Mesendoderm (in vitro differentiated cells): ENCODE measurements around the gene RAD23A.

Experiments
- DNase-seq: peaks from one replicate; pipeline ENCODE4 v3.0.0; 2013
- H2AK5ac ChIP-seq: 2 replicates; pipeline ENCODE4 v1.6.1; 2013; ENCODE audit warnings: low read length, inconsistent platforms
- H2BK120ac ChIP-seq: 2 replicates; pipeline ENCODE4 v1.6.1; 2013; ENCODE audit warnings: low read depth, mild to moderate bottlenecking, low read length, moderate library complexity, mixed read lengths
- H2BK15ac ChIP-seq: replicated peaks from 2 replicates; pipeline ENCODE4 v1.6.1; 2013; ENCODE audit warnings: low read depth, mild to moderate bottlenecking, moderate library complexity
- H2BK5ac ChIP-seq: 2 replicates; pipeline ENCODE4 v1.6.1; 2013; ENCODE audit warnings: low read length, inconsistent platforms
- H3K18ac ChIP-seq: 2 replicates; pipeline ENCODE4 v1.6.1; 2013; ENCODE audit warnings: mild to moderate bottlenecking, low read length, mixed read lengths
- H3K23ac ChIP-seq: one replicate; pipeline ENCODE4 v1.6.1; 2013; ENCODE audit warnings: low read length
- H3K27ac ChIP-seq: 2 replicates; pipeline ENCODE4 v1.5.1; 2013; ENCODE audit warnings: low read depth, mild to moderate bottlenecking, inconsistent platforms, low read length, moderate library complexity
- H3K27me3 ChIP-seq: 2 replicates; pipeline ENCODE4 v1.6.1; 2013; ENCODE audit warnings: low read length, control low read depth, mild to moderate bottlenecking, inconsistent platforms; ENCODE audit not compliant: insufficient read depth, poor library complexity
- H3K36me3 ChIP-seq: 2 replicates; pipeline ENCODE4 v1.6.1; 2013; ENCODE audit warnings: low read length, inconsistent platforms; ENCODE audit not compliant: control insufficient read depth, insufficient read depth
- H3K4ac ChIP-seq: one replicate; pipeline ENCODE4 v1.6.1; 2013; ENCODE audit warnings: low read depth, mild to moderate bottlenecking, low read length, moderate library complexity
- H3K4me1 ChIP-seq: 2 replicates; pipeline ENCODE4 v1.6.1; 2013; ENCODE audit warnings: low read depth, low read length, inconsistent platforms; ENCODE audit not compliant: control insufficient read depth
- H3K4me2 ChIP-seq: 2 replicates; pipeline ENCODE4 v1.6.1; 2013; ENCODE audit warnings: low read length
- H3K4me3 ChIP-seq: 2 replicates; pipeline ENCODE4 v1.5.1; 2013; ENCODE audit warnings: mild to moderate bottlenecking, low read length
- H3K56ac ChIP-seq: one replicate; pipeline ENCODE4 v1.6.1; 2013; ENCODE audit warnings: low read length
- H3K79me1 ChIP-seq: 2 replicates; pipeline ENCODE4 v1.6.1; 2013; ENCODE audit warnings: low read length, inconsistent platforms
- H3K79me2 ChIP-seq: 2 replicates; pipeline ENCODE4 v1.6.1; 2013; ENCODE audit warnings: mild to moderate bottlenecking, low read length; ENCODE audit not compliant: control insufficient read depth, insufficient read depth
- H3K9ac ChIP-seq: 2 replicates; pipeline ENCODE4 v1.6.1; 2013; ENCODE audit warnings: low read length, inconsistent platforms
- H4K5ac ChIP-seq: one replicate; pipeline ENCODE4 v1.6.1; 2013; ENCODE audit warnings: low read length
- H4K8ac ChIP-seq: one replicate; pipeline ENCODE4 v1.6.1; 2013; ENCODE audit warnings: low read depth, mild to moderate bottlenecking, control low read depth, low read length, moderate library complexity
- WGBS: extraction: QIAGEN DNeasy Blood & Tissue Kit; methylation state at CpG from one replicate; pipeline ENCODE4 v1.1.7; 2013; ENCODE audit warnings: low lambda C conversion rate, missing lambda C conversion rate; ENCODE audit not compliant: insufficient coverage; ENCODE audit errors: extremely low coverage; 5-methylcytosine and 5-hydroxymethylcytosine counted together

The RAD23A gene

GRCh38 chr19:12939975-12940423 is 5.7 kb upstream of the RAD23A start:
- Histone ChIP-seq H2BK15ac (no peak overlapping the region), H3K4me1 (peaks cover 2% of the 10 kb centered on the region), H4K5ac (no peak overlapping the region), H2BK5ac (no peak overlapping the region), H3K9ac (peak overlapping the region; percentile 98), H3K79me1 (peaks cover 17% of the 10 kb centered on the region), H3K4me3 (peak overlapping the region; percentile 99), H2AK5ac (no peak overlapping the region), H3K56ac (peak overlapping the region; percentile 51), H3K18ac (no peak overlapping the region), H4K8ac (no peak overlapping the region), H3K23ac (no peak overlapping the region), H3K79me2 (peaks cover 26% of the 10 kb centered on the region), H3K4ac (no peak overlapping the region), H3K36me3 (peaks cover 19% of the 10 kb centered on the region), H3K27me3 (no peaks in the 10 kb centered on the region), H3K27ac (peak overlapping the region; percentile 4), H3K4me2 (peak overlapping the region; percentile 41), H2BK120ac (no peak overlapping the region)
- no CpG with 5 or more reads among the region's 10 CpGs for WGBS
- no peak for DNase-seq

GRCh38 chr19:12940897-12941296 is 4.8 kb upstream of the RAD23A start:
- Histone ChIP-seq H3K4me3 (no peak overlapping the region), H3K27ac (no peak overlapping the region)

GRCh38 chr19:12943437-12944044 is 2.1 kb upstream of the RAD23A start:
- Histone ChIP-seq H3K4me2 (no peak overlapping the region), H3K36me3 (peaks cover 19% of the 10 kb centered on the region), H3K4me1 (peaks cover 2% of the 10 kb centered on the region), H3K79me2 (peaks cover 38% of the 10 kb centered on the region), H3K79me1 (peaks cover 22% of the 10 kb centered on the region), H3K18ac (no peak overlapping the region), H3K4ac (no peak overlapping the region), H4K5ac (no peak overlapping the region), H4K8ac (no peak overlapping the region), H3K27ac (no peak overlapping the region), H2BK120ac (no peak overlapping the region), H2BK5ac (no peak overlapping the region), H2AK5ac (no peak overlapping the region), H3K23ac (no peak overlapping the region), H3K9ac (no peak overlapping the region), H2BK15ac (no peak overlapping the region), H3K27me3 (no peaks in the 10 kb centered on the region), H3K4me3 (no peak overlapping the region), H3K56ac (no peak overlapping the region)
- no CpG with 5 or more reads among the region's 18 CpGs for WGBS
- DNase-seq: no peak

More at GRCh38 chr19:12940897-12941296, 4.8 kb upstream of the RAD23A start:
- no peaks in the 10 kb centered on the region for H3K27me3 ChIP-seq
- no peak overlapping the region for H3K23ac ChIP-seq
- H3K4me1 ChIP-seq: peaks cover 2% of the 10 kb centered on the region
- H3K79me1 ChIP-seq: peaks cover 17% of the 10 kb centered on the region
- H2AK5ac ChIP-seq: no peak overlapping the region
- no peak overlapping the region for H3K4me2 ChIP-seq
- no CpG with 5 or more reads among the region's 2 CpGs for WGBS
- no peak overlapping the region for H2BK5ac ChIP-seq
- no peak for DNase-seq
- H4K5ac ChIP-seq: no peak overlapping the region
- no peak overlapping the region for H3K4ac ChIP-seq
- peak overlapping the region; percentile 98 for H3K9ac ChIP-seq
- H2BK15ac ChIP-seq: no peak overlapping the region
- H3K56ac ChIP-seq: peak overlapping the region; percentile 3
- H3K36me3 ChIP-seq: peaks cover 19% of the 10 kb centered on the region
- no peak overlapping the region for H4K8ac ChIP-seq
- H3K18ac ChIP-seq: no peak overlapping the region
- no peak overlapping the region for H2BK120ac ChIP-seq
- peaks cover 26% of the 10 kb centered on the region for H3K79me2 ChIP-seq

- Histone ChIP-seq H3K4me1 (peaks cover 2% of the 10 kb centered on the region), H3K56ac (no peak overlapping the region), H3K79me1 (peaks cover 19% of the 10 kb centered on the region), H3K4me3 (no peak overlapping the region), H3K36me3 (peaks cover 20% of the 10 kb centered on the region), H3K27ac (no peak overlapping the region), H4K8ac (no peak overlapping the region), H3K18ac (no peak overlapping the region), H2BK5ac (no peak overlapping the region), H3K9ac (no peak overlapping the region), H2BK15ac (no peak overlapping the region), H3K4ac (no peak overlapping the region), H3K79me2 (peaks cover 32% of the 10 kb centered on the region), H3K23ac (no peak overlapping the region), H3K4me2 (no peak overlapping the region), H3K27me3 (no peaks in the 10 kb centered on the region), H4K5ac (no peak overlapping the region), H2BK120ac (no peak overlapping the region), H2AK5ac (no peak overlapping the region)
- no CpG with 5 or more reads among the region's 2 CpGs for WGBS
- no peak for DNase-seq
Observed at GRCh38 chr19:12944104-12944674, 1.5 kb upstream of the RAD23A start.

GRCh38 chr19:12946092-12946721 is 545 bp downstream of the RAD23A start:
- H3K56ac ChIP-seq: peak overlapping the region; percentile 93
- H3K4me1 ChIP-seq: no peaks in the 10 kb centered on the region
- H3K23ac ChIP-seq: no peak overlapping the region
- H2AK5ac ChIP-seq: peak overlapping the region; percentile 30
- peak overlapping the region; percentile 98 for H4K8ac ChIP-seq
- H2BK5ac ChIP-seq: no peak overlapping the region
- H3K4me3 ChIP-seq: peak overlapping the region; percentile 71
- H3K4me2 ChIP-seq: peak overlapping the region; percentile 77
- no CpG with 5 or more reads among the region's 40 CpGs for WGBS
- peak overlapping the region; percentile 99 for H3K27ac ChIP-seq
- no peak overlapping the region for H4K5ac ChIP-seq
- peak overlapping the region; percentile 97 for H2BK120ac ChIP-seq
- peak; percentile 96 for DNase-seq
- no peaks in the 10 kb centered on the region for H3K27me3 ChIP-seq
- peak overlapping the region; percentile 91 for H3K9ac ChIP-seq
- peak overlapping the region; percentile 99 for H3K18ac ChIP-seq
- peaks cover 13% of the 10 kb centered on the region for H3K79me2 ChIP-seq
- H2BK15ac ChIP-seq: no peak overlapping the region
- H3K4ac ChIP-seq: peak overlapping the region; percentile 99
- peaks cover 14% of the 10 kb centered on the region for H3K36me3 ChIP-seq
- peaks cover 11% of the 10 kb centered on the region for H3K79me1 ChIP-seq
